ENCODE data around the gene BICC1.

DNA sequence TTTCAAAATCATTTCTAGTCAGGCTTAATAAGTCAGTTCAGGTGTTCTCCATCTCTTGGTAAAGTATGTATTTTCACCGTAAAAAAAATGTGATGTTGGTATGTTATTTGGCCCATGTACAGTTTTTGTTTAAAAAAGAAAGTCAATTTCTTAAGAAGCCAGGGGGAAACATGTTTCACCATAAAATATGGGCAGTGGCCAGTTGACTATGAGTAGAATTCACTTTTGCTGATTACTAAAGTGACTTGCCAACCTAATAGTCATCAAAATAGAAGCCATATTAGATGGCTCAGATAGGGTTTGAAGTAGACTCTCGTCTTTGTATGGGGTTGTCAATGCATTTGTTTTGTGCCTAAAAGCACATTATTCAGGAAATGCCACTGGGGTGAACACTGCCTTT lies 266.3 kb downstream of the BICC1 start:
- TF ChIP-seq, protein P1, sequence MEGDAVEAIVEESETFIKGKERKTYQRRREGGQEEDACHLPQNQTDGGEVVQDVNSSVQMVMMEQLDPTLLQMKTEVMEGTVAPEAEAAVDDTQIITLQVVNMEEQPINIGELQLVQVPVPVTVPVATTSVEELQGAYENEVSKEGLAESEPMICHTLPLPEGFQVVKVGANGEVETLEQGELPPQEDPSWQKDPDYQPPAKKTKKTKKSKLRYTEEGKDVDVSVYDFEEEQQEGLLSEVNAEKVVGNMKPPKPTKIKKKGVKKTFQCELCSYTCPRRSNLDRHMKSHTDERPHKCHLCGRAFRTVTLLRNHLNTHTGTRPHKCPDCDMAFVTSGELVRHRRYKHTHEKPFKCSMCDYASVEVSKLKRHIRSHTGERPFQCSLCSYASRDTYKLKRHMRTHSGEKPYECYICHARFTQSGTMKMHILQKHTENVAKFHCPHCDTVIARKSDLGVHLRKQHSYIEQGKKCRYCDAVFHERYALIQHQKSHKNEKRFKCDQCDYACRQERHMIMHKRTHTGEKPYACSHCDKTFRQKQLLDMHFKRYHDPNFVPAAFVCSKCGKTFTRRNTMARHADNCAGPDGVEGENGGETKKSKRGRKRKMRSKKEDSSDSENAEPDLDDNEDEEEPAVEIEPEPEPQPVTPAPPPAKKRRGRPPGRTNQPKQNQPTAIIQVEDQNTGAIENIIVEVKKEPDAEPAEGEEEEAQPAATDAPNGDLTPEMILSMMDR (IDR thresholded peaks at IDR 0.05): no peak
- no peak for TF ChIP-seq POLR2A (IDR thresholded peaks at IDR 0.05)
